H9 (cell line): Measurements from ENCODE around the gene PIANP. TPM values are rescaled to one million over a fixed set of nuclear protein-coding genes. Genes with fewer than 3 reads are reported as not detected.

Experiments
- DNase-seq: peaks from one replicate; pipeline ENCODE4 v3.0.0-alpha.2; 2017
- H2AFZ ChIP-seq: one replicate; pipeline ENCODE4 v1.6.1; 2013; ENCODE audit warnings: mild to moderate bottlenecking, low read length, control low read depth, moderate library complexity
- H2AK5ac ChIP-seq: 2 replicates; pipeline ENCODE4 v1.6.1; 2013; ENCODE audit warnings: low read length, control low read depth, mixed read lengths; ENCODE audit not compliant: insufficient read length
- H2BK120ac ChIP-seq: one replicate; pipeline ENCODE4 v1.6.1; 2013; ENCODE audit warnings: low read depth, mild to moderate bottlenecking, low read length, control low read depth, inconsistent platforms; ENCODE audit not compliant: poor library complexity, severe bottlenecking
- H2BK12ac ChIP-seq: 2 replicates; pipeline ENCODE4 v1.6.1; 2013; ENCODE audit warnings: low read length, control low read depth, mixed read lengths, low read depth; ENCODE audit not compliant: insufficient read length
- H2BK15ac ChIP-seq: 2 replicates; pipeline ENCODE4 v1.6.1; 2013; ENCODE audit warnings: low read depth, low read length, control low read depth
- H2BK20ac ChIP-seq: one replicate; pipeline ENCODE4 v1.6.1; 2013; ENCODE audit warnings: low read depth, mild to moderate bottlenecking, low read length, control low read depth, inconsistent platforms; ENCODE audit not compliant: poor library complexity, severe bottlenecking
- H2BK5ac ChIP-seq: 2 replicates; pipeline ENCODE4 v1.6.1; 2013; ENCODE audit warnings: low read length, control low read depth, mixed read lengths; ENCODE audit not compliant: insufficient read length
- H3K14ac ChIP-seq: 2 replicates; pipeline ENCODE4 v1.6.1; 2013; ENCODE audit warnings: low read length, control low read depth; ENCODE audit not compliant: insufficient read depth
- H3K18ac ChIP-seq: 2 replicates; pipeline ENCODE4 v1.6.1; 2013; ENCODE audit warnings: low read depth, mild to moderate bottlenecking, mixed read lengths, low read length, control low read depth; ENCODE audit not compliant: insufficient read length
- H3K23ac ChIP-seq: 2 replicates; pipeline ENCODE4 v1.6.1; 2013; ENCODE audit warnings: low read length, control low read depth, mixed read lengths, low read depth; ENCODE audit not compliant: insufficient read length
- H3K23me2 ChIP-seq: 2 replicates; pipeline ENCODE4 v1.6.1; 2013; ENCODE audit warnings: low read depth, mild to moderate bottlenecking, mixed read lengths, low read length, control low read depth; ENCODE audit not compliant: insufficient read length, poor library complexity, severe bottlenecking
- H3K27ac ChIP-seq: 2 replicates; pipeline ENCODE4 v1.5.1; 2013; ENCODE audit warnings: low read length, control low read depth, mixed read lengths, low read depth; ENCODE audit not compliant: insufficient read length
- H3K27me3 ChIP-seq: 2 replicates; pipeline ENCODE4 v1.6.1; 2013; ENCODE audit warnings: low read length, control low read depth, inconsistent platforms; ENCODE audit not compliant: insufficient read depth
- H3K4ac ChIP-seq: 2 replicates; pipeline ENCODE4 v1.6.1; 2013; ENCODE audit warnings: low read depth, mild to moderate bottlenecking, control low read depth, inconsistent platforms, low read length, moderate library complexity
- H3K4me1 ChIP-seq: 2 replicates; pipeline ENCODE4 v1.6.1; 2013; ENCODE audit warnings: low read length, control low read depth, inconsistent platforms; ENCODE audit not compliant: insufficient read depth
- H3K4me2 ChIP-seq: 2 replicates; pipeline ENCODE4 v1.6.1; 2013; ENCODE audit warnings: low read length, control low read depth, mixed read lengths; ENCODE audit not compliant: insufficient read length, insufficient read depth
- H3K56ac ChIP-seq: 2 replicates; pipeline ENCODE4 v1.6.1; 2013; ENCODE audit warnings: low read depth, mild to moderate bottlenecking, mixed read lengths, low read length, control low read depth; ENCODE audit not compliant: insufficient read length
- H3K79me1 ChIP-seq: 2 replicates; pipeline ENCODE4 v1.6.1; 2013; ENCODE audit warnings: low read depth, mild to moderate bottlenecking, moderate library complexity, low read length, control low read depth, inconsistent platforms; ENCODE audit not compliant: insufficient read depth, poor library complexity, severe bottlenecking
- H3K79me2 ChIP-seq: 2 replicates; pipeline ENCODE4 v1.6.1; 2013; ENCODE audit warnings: low read length, control low read depth, inconsistent platforms; ENCODE audit not compliant: insufficient read depth
- H3K9ac ChIP-seq: 2 replicates; pipeline ENCODE4 v1.6.1; 2013; ENCODE audit warnings: low read length, control low read depth, mixed read lengths; ENCODE audit not compliant: insufficient read length; ENCODE audit errors: extremely low read depth
- H3K9me3 ChIP-seq: one replicate; pipeline ENCODE4 v1.6.1; 2013; ENCODE audit warnings: low read depth, low read length, inconsistent platforms; ENCODE audit not compliant: control insufficient read depth
- H3T11ph ChIP-seq: one replicate; pipeline ENCODE4 v1.6.1; 2013; ENCODE audit warnings: mild to moderate bottlenecking, low read length, control low read depth, inconsistent platforms
- H4K20me1 ChIP-seq: one replicate; pipeline ENCODE4 v1.6.1; 2013; ENCODE audit not compliant: control insufficient read depth, insufficient read length, insufficient read depth
- H4K5ac ChIP-seq: 2 replicates; pipeline ENCODE4 v1.6.1; 2013; ENCODE audit warnings: low read depth, mild to moderate bottlenecking, mixed read lengths, low read length, control low read depth; ENCODE audit not compliant: insufficient read length
- H4K8ac ChIP-seq: replicated peaks from 2 replicates; pipeline ENCODE4 v1.6.1; 2013; ENCODE audit warnings: low read length, control low read depth, mixed read lengths, low read depth; ENCODE audit not compliant: insufficient read length
- H4K91ac ChIP-seq: 2 replicates; pipeline ENCODE4 v1.6.1; 2013; ENCODE audit warnings: low read depth, mild to moderate bottlenecking, moderate library complexity, mixed read lengths, low read length, control low read depth; ENCODE audit not compliant: insufficient read length
- H3K27ac Mint-ChIP-seq, 3 experiments: 2 replicates in 2 of 3; 3 replicates in 1 of 3; pipeline ENCODE4 v1.8.0; 2020 to 2021; ENCODE audit warnings: mixed read lengths in 3 of 3, mild to moderate bottlenecking in 1 of 3, moderate library complexity in 1 of 3
- H3K27me3 Mint-ChIP-seq: 2 replicates; pipeline ENCODE4 v1.8.0; 2021; ENCODE audit warnings: low read depth, mild to moderate bottlenecking, moderate library complexity, mixed read lengths
- H3K36me3 Mint-ChIP-seq, 3 experiments: 2 replicates in 2 of 3; 3 replicates in 1 of 3; pipeline ENCODE4 v1.8.0; 2020 to 2021; ENCODE audit warnings: low read depth in 3 of 3, mixed read lengths in 3 of 3; ENCODE audit not compliant: insufficient read depth in 1 of 3
- H3K4me1 Mint-ChIP-seq, 2 experiments: 2 replicates each; pipeline ENCODE4 v1.8.0; 2020; ENCODE audit warnings: mixed read lengths in 2 of 2
- H3K4me3 Mint-ChIP-seq, 2 experiments: 2 replicates in 1 of 2; 3 replicates in 1 of 2; pipeline ENCODE4 v1.8.0; 2020 to 2021; ENCODE audit warnings: mild to moderate bottlenecking in 2 of 2, mixed read lengths in 2 of 2, moderate library complexity in 1 of 2
- H3K9me3 Mint-ChIP-seq, 2 experiments: 2 replicates in 1 of 2; 3 replicates in 1 of 2; pipeline ENCODE4 v1.8.0; 2020; ENCODE audit warnings: mild to moderate bottlenecking in 2 of 2, mixed read lengths in 2 of 2, moderate library complexity in 1 of 2
- CTCF ChIP-seq: fragments of 200-600 bp; sonication (generic); conservative IDR thresholded peaks from 3 replicates; pipeline ENCODE4 v1.8.0; 2021; ENCODE audit warnings: antibody characterized with exemption, mild to moderate bottlenecking
- WGBS: extraction: QIAGEN DNeasy Blood & Tissue Kit; methylation state at CpG from one replicate; pipeline ENCODE4 v1.1.7; 2013; ENCODE audit warnings: missing lambda C conversion rate, low lambda C conversion rate, mixed read lengths; ENCODE audit not compliant: insufficient read length; ENCODE audit errors: extremely low coverage; 5-methylcytosine and 5-hydroxymethylcytosine counted together
- total RNA-seq: library from RNA; stranded (reverse); gene quantifications from 2 replicates; pipeline ENCODE4 v1.2.1, GENCODE V29; 2021

PIANP gene
- total RNA-seq, 1 experiment from 2014 or later = 6.6 TPM

- H3K23me2 ChIP-seq = no peaks in the 10 kb centered on the region
- no peak overlapping the region for H2BK12ac ChIP-seq
- no peak overlapping the region for H2AFZ ChIP-seq
- H3K4me2 ChIP-seq = no peak overlapping the region
- H3K36me3 Mint-ChIP-seq = peaks cover 6 to 9% (median 7%) of the 10 kb centered on the region in 3 experiments; a peak in 6 of 7 replicates
- H2BK15ac ChIP-seq = no peak overlapping the region
- H3K18ac ChIP-seq = no peak overlapping the region
- H3K27ac ChIP-seq = no peak overlapping the region
- H3K27me3 ChIP-seq = no peaks in the 10 kb centered on the region
- no peaks in the 10 kb centered on the region for H3K79me1 ChIP-seq
- H3K4me3 Mint-ChIP-seq = no peak overlapping the region
- H3K79me2 ChIP-seq = no peaks in the 10 kb centered on the region
- peak; percentile 80 for TF ChIP-seq CTCF
- no peak overlapping the region for H4K91ac ChIP-seq
- no peak overlapping the region for H3K14ac ChIP-seq
- no peak overlapping the region for H2BK120ac ChIP-seq
- H2BK20ac ChIP-seq = no peak overlapping the region
- H4K20me1 ChIP-seq = no peaks in the 10 kb centered on the region
- H3K9ac ChIP-seq = no peak overlapping the region
- H3K4ac ChIP-seq = no peak overlapping the region
- H3K27me3 Mint-ChIP-seq = no peaks in the 10 kb centered on the region
- peak; percentile 74 for DNase-seq
- no peak overlapping the region for H3K23ac ChIP-seq
- no peaks in the 10 kb centered on the region for H3K9me3 Mint-ChIP-seq
- H3K27ac Mint-ChIP-seq = peak overlapping the region in 2 of 3 experiments; percentile 42 to 49; a peak in 4 of 7 replicates
- peaks cover 4 to 7% of the 10 kb centered on the region in 2 experiments; a peak in 3 of 4 replicates for H3K4me1 Mint-ChIP-seq
- WGBS = no CpG with 5 or more reads among the region's 8 CpGs
- H3K9me3 ChIP-seq = no peaks in the 10 kb centered on the region
- no peak overlapping the region for H4K8ac ChIP-seq
- no peak overlapping the region for H3K56ac ChIP-seq
- H3T11ph ChIP-seq = no peak overlapping the region
- no peak overlapping the region for H4K5ac ChIP-seq
- H2BK5ac ChIP-seq = no peak overlapping the region
- no peaks in the 10 kb centered on the region for H3K4me1 ChIP-seq
- no peak overlapping the region for H2AK5ac ChIP-seq
Measured at GRCh38 chr12:6735448-6736191, 35.0 kb upstream of the PIANP start.
